NCI-H1930 (cell line): ENCODE results near the gene ACTRT2.

ENCODE experiments used
- DNase-seq, 2 experiments: peaks; one replicate each; lab custom pipeline; 2025; lab: John Stamatoyannopoulos, UW

Gene ACTRT2

GRCh38 chr1:3018576-3018975, 2.7 kb upstream of the ACTRT2 start:
- no peak for DNase-seq

- DNase-seq, result no peak
These were observed 2.2 kb upstream of the ACTRT2 start for GRCh38 chr1:3019007-3019515.

GRCh38 chr1:3019516-3020051, 1.7 kb upstream of the ACTRT2 start:
- DNase-seq, result no peak

- DNase-seq, result no peak
These were observed 881 bp upstream of the ACTRT2 start for GRCh38 chr1:3020263-3020909.

- no peak for DNase-seq
These were observed 634 bp downstream of the ACTRT2 start for GRCh38 chr1:3021801-3022401.

- no peak for DNase-seq
These were observed 1.3 kb downstream of the ACTRT2 start for GRCh38 chr1:3022511-3022973.

- DNase-seq, result no peak
These were observed 1.7 kb downstream of the ACTRT2 start for GRCh38 chr1:3022976-3023375.

- DNase-seq, result no peak
These were observed 2.8 kb downstream of the ACTRT2 start for GRCh38 chr1:3024019-3024418.

- no peak for DNase-seq
These were observed 3.3 kb downstream of the ACTRT2 start for GRCh38 chr1:3024588-3024987.

- DNase-seq, result no peak
These were observed 4.9 kb downstream of the ACTRT2 start for GRCh38 chr1:3026124-3026523.

GRCh38 chr1:3026581-3027391, 5.5 kb downstream of the ACTRT2 start:
- DNase-seq, result no peak

GRCh38 chr1:3027611-3028371, 6.5 kb downstream of the ACTRT2 start:
- no peak for DNase-seq

- no peak for DNase-seq
These were observed 7.4 kb downstream of the ACTRT2 start for GRCh38 chr1:3028531-3029282.

- DNase-seq, result no peak
These were observed 8.3 kb downstream of the ACTRT2 start for GRCh38 chr1:3029481-3029961.

GRCh38 chr1:3029991-3030662, 8.9 kb downstream of the ACTRT2 start:
- no peak for DNase-seq

GRCh38 chr1:3030663-3031381, 9.6 kb downstream of the ACTRT2 start:
- no peak for DNase-seq

- no peak for DNase-seq
These were observed 10.3 kb downstream of the ACTRT2 start for GRCh38 chr1:3031401-3032221.

- DNase-seq, result no peak
These were observed 11.2 kb downstream of the ACTRT2 start for GRCh38 chr1:3032371-3033039.
